ENCODE results near the gene PLOD1. TPM values are rescaled to one million over a fixed set of nuclear protein-coding genes. Genes with fewer than 3 reads are reported as not detected.

PLOD1 gene
- total RNA-seq, 1 donor from 2014 or later: 680 TPM

DNA sequence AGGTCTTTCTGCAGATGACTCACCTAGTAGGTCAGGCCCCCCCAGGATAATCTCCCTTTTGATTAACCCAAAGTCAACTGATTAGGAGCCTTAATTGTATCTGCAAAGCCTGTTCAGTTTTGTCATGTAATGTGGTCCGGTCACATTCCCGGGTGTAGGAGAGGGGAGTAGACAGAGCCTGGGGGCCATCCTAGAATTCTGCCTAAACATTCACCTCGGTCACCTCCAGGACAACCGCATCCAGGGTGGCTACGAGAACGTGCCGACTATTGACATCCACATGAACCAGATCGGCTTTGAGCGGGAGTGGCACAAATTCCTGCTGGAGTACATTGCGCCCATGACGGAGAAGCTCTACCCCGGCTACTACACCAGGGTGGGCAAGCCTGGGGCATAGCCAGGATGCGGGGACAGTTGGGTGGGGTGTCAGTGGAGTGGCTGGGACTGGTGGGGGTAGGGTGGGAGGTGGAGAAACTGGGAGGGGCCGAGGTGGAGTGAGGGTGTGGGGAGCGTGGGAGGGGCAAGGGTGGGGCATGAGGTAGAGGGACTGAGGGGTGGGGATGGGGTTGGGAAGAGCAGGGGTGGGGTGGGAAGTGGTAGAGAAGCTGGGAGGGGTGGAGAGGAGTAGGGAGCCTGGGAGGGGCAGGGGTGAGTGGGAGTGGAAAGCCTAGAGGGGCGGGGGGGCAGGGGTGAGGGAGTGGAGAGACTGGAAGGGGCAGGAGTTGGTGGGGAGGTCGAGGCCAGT lies 36.1 kb downstream of the PLOD1 start:
- no peak for DNase-seq (ENCODE audit: extremely low read depth, low read depth, low spot score)

DNA sequence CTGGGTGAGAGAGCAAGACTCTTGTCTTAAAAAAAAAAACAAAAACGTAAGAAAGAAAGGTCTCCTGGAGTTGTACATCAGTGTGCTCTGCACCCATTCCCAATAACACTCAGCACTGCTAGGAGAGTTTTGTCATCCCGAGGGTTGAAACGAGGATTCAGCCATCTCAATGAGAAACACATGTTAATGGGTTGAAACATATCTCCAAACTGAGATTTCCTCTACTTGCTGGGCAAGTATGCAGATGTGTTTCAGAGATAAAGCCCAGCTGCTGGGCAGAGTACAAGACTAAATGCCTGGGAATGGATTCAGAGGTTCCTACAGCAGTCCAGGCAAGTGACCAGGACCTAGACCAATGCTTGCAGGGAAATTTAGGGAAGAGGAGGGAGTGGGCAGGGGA lies 43.1 kb downstream of the PLOD1 start:
- no peak for DNase-seq (ENCODE audit: extremely low read depth, low read depth, low spot score)

- DNase-seq (ENCODE audit: extremely low read depth, low read depth, low spot score): no peak
Measured at GRCh38 chr1:11978301-11978700, 43.8 kb downstream of the PLOD1 start.

DNA sequence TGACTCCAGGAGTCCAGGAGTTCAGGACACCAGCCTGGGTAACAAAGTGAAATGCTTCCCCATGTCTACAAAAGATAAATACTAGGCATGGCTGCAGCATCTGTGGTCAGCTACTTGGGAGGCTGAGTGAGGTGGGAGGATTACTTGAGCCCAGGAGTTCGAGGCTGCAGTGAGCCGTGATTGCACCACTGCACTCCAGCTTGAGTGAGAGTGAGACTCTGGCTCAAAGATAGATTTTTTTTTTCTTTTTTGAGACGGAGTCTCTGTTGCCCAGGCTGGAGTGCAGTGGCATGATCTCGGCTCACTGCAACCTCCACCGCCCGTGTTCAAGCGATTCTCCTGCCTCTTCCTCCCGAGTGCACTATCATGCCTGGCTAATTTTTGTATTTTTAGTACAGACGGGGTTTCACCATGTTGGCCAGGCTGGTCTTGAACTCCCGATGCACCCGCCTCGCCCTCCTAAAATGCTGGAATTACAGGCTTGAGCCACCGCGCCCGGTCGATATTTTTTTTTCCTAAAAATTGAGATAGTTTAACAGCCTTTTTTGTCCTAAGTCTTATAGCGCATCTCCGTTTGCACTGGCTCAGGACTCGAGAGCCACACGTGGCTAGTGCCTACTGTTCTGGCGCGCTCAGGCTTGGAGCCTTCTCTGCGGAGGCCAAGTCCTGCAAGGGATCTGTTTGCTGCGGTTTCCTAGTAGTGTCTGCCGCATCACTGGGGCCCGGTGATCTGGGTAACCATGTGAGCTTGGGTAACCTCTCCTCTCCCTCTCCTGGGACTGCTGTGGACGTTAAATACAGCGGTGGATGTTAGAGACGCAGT lies 44.7 kb downstream of the PLOD1 start:
- DNase-seq (ENCODE audit: extremely low read depth, low read depth, low spot score): no peak

DNA sequence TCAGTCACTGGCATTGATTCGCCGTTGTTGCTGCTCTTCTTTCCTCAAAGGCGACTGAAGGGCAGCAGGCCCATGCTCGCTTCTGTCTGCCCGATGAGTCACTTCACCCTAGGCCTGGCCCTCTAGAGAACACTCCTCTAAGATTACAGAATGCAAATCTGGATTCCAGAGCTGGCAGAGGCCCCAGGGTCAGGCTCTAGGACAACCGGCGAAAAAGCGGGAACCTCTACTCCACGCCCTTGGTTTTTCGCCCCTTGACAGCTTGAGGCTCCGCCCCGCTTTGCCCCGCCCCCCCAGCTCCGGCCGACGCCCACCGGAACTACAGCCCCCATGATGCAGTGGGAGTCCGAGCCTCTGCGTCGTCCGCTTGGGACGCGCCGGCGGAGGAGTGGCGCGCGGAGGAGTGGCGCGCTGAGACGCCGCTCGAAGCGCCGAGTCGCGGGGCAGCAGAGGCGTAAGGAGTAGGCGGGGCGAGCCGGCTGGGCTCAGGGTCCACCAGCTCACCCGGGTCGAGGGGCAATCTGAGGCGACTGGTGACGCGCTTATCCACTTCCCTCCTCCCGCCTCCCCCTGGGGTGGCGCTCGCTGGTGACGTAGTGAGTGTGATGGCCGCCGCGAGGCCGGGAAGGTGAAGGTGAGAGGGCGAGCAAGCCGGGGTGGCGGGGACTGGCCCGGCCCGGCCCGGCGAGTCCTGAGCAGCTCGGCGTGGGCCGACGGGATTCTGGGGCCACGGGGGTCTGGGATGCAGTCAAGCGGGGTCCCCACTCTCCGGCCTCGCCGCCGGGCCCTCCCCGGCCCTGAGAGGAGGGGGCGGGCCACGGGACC lies 45.5 kb downstream of the PLOD1 start, which contains the start of gene MFN2:
Gene MFN2, plus strand, starts transcription at position 594 of the 825 bp plus-strand sequence. CDS start 8,725 bp downstream, outside the sequence.
- DNase-seq (ENCODE audit: extremely low read depth, low read depth, low spot score): peak; percentile 66

DNA sequence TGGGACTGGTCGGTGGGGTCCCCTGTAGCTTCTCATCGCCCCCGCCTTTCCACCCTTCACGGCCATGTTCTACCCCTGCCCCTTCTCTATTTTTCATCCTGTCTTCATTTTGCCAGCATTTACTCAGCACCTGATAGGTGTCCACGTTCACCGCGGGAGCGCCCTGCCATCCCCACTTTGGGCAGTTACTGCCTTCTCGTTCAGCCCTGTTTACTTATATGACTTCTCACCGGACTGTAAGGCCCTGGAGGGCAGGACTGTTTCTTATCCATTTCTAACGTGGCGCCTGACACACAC lies 46.1 kb downstream of the PLOD1 start:
- no peak for DNase-seq (ENCODE audit: extremely low read depth, low read depth, low spot score)

- DNase-seq (ENCODE audit: extremely low read depth, low read depth, low spot score): no peak
Measured at GRCh38 chr1:11981378-11982009, 47.0 kb downstream of the PLOD1 start.

- DNase-seq (ENCODE audit: extremely low read depth, low read depth, low spot score): no peak
Measured at GRCh38 chr1:11982010-11982392, 47.5 kb downstream of the PLOD1 start.

DNA sequence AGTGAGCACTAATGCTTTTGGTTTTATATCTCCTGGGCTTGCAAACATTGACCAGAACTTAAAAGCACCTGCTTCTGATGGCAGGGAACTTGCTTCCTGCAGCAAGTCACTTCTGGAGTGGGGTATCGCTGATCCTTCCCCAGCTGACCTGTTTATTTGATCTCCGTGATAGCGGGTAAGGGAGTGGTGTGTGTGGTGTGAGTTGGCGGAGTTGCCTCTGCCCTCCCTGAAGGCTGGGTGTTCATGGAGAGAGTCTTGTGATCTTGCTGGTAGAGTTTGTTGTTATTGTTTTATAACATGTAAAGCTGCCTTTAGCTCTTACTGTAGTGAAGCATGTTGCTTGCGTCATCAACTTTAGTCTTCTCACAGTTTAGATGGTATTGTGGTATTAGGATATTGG lies 49.6 kb downstream of the PLOD1 start:
- no peak for DNase-seq (ENCODE audit: extremely low read depth, low read depth, low spot score)

DNA sequence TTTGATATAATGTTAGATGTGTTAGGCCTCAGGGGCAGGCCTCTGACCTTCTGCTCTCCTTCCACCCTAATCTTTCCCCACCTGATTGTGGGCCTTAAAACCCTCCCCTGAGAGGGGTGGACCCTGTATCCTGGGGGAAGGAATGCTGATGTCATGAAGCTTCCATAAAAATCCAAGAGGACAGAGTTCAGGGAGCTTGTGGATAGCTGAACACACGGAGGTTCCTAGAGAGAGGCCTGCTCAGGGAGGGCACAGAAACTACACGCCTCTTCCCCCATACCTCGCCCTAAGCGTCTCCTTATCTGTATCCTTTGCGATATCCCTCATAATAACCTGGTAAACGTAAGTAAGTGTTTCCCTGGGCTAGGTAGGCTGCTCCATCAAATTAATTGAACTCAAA lies 50.1 kb downstream of the PLOD1 start:
- DNase-seq (ENCODE audit: extremely low read depth, low read depth, low spot score): no peak

- no peak for DNase-seq (ENCODE audit: extremely low read depth, low read depth, low spot score)
Measured at GRCh38 chr1:11985171-11985570, 50.7 kb downstream of the PLOD1 start.

DNA sequence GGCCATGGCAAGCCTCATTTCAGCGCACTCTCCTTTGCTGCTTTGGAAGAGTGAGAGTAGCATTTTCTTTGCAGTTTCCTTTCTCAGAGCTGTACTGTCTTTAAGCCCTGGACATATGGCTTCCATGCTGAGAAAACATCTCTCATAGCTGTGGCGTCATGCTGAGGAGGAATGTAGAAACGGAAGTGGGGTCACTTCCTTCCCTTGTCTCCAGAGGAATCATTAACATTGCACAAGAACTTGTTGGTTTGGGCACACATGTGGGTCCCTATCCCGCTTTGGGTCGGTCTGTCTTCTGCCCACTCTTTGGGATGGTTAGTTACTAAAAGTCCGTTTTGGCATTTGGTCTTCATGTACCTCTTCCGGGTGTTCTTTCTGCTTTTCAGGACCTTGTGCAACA lies 51.3 kb downstream of the PLOD1 start:
- no peak for DNase-seq (ENCODE audit: extremely low read depth, low read depth, low spot score)

DNA sequence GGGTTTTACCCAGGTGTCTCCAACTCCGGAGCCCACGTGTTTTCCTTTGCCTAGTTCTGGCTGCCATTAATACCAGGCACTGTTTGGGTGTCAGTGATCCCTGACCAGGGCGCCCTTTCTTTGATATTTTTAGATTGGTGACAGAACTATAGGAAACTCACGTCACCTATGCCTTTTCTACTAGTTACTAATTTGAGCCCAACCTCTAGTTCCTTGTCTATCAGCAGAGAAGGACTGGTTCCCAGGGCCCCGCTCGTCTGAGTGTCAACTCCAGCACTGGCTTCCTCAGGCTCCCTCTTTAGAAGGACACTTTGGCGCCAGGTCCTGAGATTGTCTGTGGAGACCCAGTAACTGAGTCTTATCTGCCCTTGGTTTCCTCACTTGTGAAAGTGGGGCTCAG lies 55.2 kb downstream of the PLOD1 start:
- no peak for DNase-seq (ENCODE audit: extremely low read depth, low read depth, low spot score)

- no peak for DNase-seq (ENCODE audit: extremely low read depth, low read depth, low spot score)
Measured at GRCh38 chr1:11990303-11991032, 56.0 kb downstream of the PLOD1 start.

- no peak for DNase-seq (ENCODE audit: extremely low read depth, low read depth, low spot score)
Measured at GRCh38 chr1:11991969-11992676, 57.6 kb downstream of the PLOD1 start.

DNA sequence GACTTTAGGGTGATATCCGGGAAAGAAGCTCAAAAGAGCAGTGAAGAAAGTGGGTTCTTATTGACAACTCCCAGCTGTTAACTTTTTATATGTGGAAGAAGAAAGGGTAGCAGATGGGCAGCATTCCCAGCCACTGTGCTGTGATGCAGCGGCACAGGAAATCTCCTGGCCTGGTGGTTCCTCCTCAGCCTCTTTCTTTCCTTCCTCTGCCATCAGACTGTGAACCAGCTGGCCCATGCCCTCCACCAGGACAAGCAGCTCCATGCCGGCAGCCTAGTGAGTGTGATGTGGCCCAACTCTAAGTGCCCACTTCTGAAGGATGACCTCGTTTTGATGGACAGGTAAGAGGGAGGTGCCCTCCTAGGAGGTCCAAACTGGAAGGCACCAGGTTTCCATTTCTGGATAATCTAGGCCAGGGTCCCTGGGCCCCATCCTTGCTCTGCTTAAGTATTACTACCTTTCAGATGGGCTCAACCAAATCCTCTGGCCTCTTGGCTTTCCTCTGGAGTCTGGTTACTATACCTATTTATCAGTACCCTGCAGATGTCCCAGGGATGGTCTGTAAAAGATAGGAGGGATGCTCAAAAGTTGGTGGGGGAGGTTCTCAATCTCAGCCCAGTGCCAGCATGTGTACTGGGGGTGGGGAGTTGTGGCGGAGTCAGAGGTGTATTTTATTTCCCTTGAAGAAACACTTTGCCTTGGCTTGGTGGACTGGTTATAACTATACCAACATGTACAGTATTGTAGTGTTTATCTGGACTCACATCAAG lies 62.7 kb downstream of the PLOD1 start:
- no peak for DNase-seq (ENCODE audit: extremely low read depth, low read depth, low spot score)

DNA sequence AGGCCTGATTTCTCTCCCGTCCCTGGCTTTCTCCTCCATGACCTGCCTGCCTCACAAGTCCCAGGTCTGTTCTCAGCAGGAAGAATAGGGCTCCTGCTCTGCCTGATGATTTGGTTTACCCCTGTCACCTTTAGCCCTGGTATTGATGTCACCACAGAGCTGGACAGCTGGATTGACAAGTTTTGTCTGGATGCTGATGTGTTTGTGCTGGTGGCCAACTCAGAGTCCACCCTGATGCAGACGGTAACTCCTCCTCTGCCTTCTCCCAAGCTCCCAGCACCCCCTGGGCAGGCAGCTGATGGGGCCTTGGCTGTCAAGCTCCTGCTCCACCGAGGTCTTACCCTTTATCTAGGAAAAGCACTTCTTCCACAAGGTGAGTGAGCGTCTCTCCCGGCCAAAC lies 64.1 kb downstream of the PLOD1 start:
- DNase-seq (ENCODE audit: extremely low read depth, low read depth, low spot score): no peak

GRCh38 chr1:11999236-11999635 lies 64.7 kb downstream of the PLOD1 start:
- no peak for DNase-seq (ENCODE audit: extremely low read depth, low read depth, low spot score)

Measured in glomerular endothelial cell (primary cell).